HepG2 (cell line): ENCODE measurements around the gene TTLL6. TPM values are rescaled to one million over a fixed set of nuclear protein-coding genes. Genes with fewer than 3 reads are reported as not detected.

Experiments
- ARNT2 ChIP-seq: sonication (generic); formaldehyde crosslinking; IDR thresholded peaks from 2 replicates; pipeline ENCODE4 v1.8.0; 2022; ENCODE audit warnings: mild to moderate bottlenecking, low read depth, missing genetic modification reagents, moderate library complexity
- FOXA3 ChIP-seq: IDR thresholded peaks from 2 replicates; pipeline ENCODE4 v1.6.1; 2016; ENCODE audit warnings: missing genetic modification reagents, missing compliant biosample characterization
- HMGXB4 ChIP-seq, 2 experiments: sonication (generic) in 1 of 2; formaldehyde crosslinking in 1 of 2; IDR thresholded peaks; 2 replicates each; pipeline versions ENCODE4 v1.4.0 to v1.6.1; 2018 to 2020; ENCODE audit warnings: missing genetic modification reagents in 2 of 2, borderline replicate concordance in 1 of 2, low read depth in 1 of 2, mild to moderate bottlenecking in 1 of 2, missing biosample characterization in 1 of 2
- HOMEZ ChIP-seq: IDR thresholded peaks from 2 replicates; pipeline ENCODE4 v1.6.1; 2016; ENCODE audit warnings: low read depth
- MIER2 ChIP-seq: IDR thresholded peaks from 2 replicates; pipeline ENCODE4 v1.6.1; 2016; ENCODE audit warnings: missing biosample characterization, missing genetic modification reagents
- PATZ1 ChIP-seq: sonication (generic); formaldehyde crosslinking; IDR thresholded peaks from 2 replicates; pipeline ENCODE4 v1.4.0; 2020; ENCODE audit warnings: missing genetic modification reagents
- RAD21 ChIP-seq: fragments of 450-650 bp; formaldehyde crosslinking; IDR thresholded peaks from 2 replicates; pipeline ENCODE4 v1.5.0; 2020; ENCODE audit warnings: mild to moderate bottlenecking
- SMC3 ChIP-seq: IDR thresholded peaks from 2 replicates; pipeline ENCODE4 v1.6.1; 2011; ENCODE audit warnings: low read length, improper control_type of control experiment
- STAG1 ChIP-seq: sonication (generic); formaldehyde crosslinking; IDR thresholded peaks from 2 replicates; pipeline ENCODE4 v1.4.0; 2020; ENCODE audit warnings: missing genetic modification reagents
- TEAD3 ChIP-seq: optimal IDR thresholded peaks from 2 replicates; pipeline ENCODE3; 2016; ENCODE audit warnings: borderline replicate concordance
- YEATS2 ChIP-seq: sonication (generic); formaldehyde crosslinking; IDR thresholded peaks from 2 replicates; pipeline ENCODE4 v1.4.0; 2020; ENCODE audit warnings: missing genetic modification reagents, borderline replicate concordance
- ZBTB25 ChIP-seq: IDR thresholded peaks from 2 replicates; pipeline ENCODE4 v1.6.1; 2018; ENCODE audit warnings: missing genetic modification reagents
- ZFP62 ChIP-seq: sonication (generic); formaldehyde crosslinking; IDR thresholded peaks from 2 replicates; pipeline ENCODE4 v1.4.0; 2020; ENCODE audit warnings: missing genetic modification reagents
- ZNF576 ChIP-seq: sonication (generic); formaldehyde crosslinking; IDR thresholded peaks from 2 replicates; pipeline ENCODE4 v1.4.0; 2020; ENCODE audit warnings: mild to moderate bottlenecking, missing genetic modification reagents
- ZNF614 ChIP-seq: IDR thresholded peaks from 2 replicates; pipeline ENCODE4 v1.6.1; 2018; ENCODE audit warnings: missing biosample characterization, missing genetic modification reagents, inconsistent platforms, borderline replicate concordance
- ZSCAN31 ChIP-seq: sonication (generic); formaldehyde crosslinking; IDR thresholded peaks from 2 replicates; pipeline ENCODE4 v1.5.0; 2020; ENCODE audit warnings: low read depth, mild to moderate bottlenecking, missing genetic modification reagents
- polyA plus RNA-seq, 8 experiments: library from polyadenylated mRNA; depleted of rRNA in 3 of 8; stranded (reverse) in 7 of 8; unstranded in 1 of 8; fragments of >200 nt; fragmentation: Illumina TruSeq in 4 of 8; extraction: Trizol in 4 of 8; gene quantifications; 2 replicates each; pipeline versions ENCODE4 v1.2.1 to v1.2.3, GENCODE V29; 2011 to 2016; ENCODE audit warnings: low read depth in 4 of 8, missing spikeins in 1 of 8, mixed read lengths in 1 of 8; ENCODE audit not compliant: insufficient read depth in 1 of 8
- total RNA-seq, 5 experiments: library from RNA; depleted of rRNA; stranded (reverse); fragments of >200 nt; fragmentation: Illumina TruSeq; extraction: Trizol; gene quantifications; 2 replicates each; pipeline ENCODE4 v1.2.3, GENCODE V29; 2016; ENCODE audit warnings: low read depth in 1 of 5

TTLL6 gene
- total and polyA plus RNA-seq, 2 of the 13 experiments (the other 11 are each of a cell fraction or from before 2014, with no cell fraction given) = 0.04 to 0.08 TPM

GRCh38 chr17:48814504-48814903 is 2.5 kb downstream of the TTLL6 start (continued):
- TF ChIP-seq ZNF576 (peak; percentile 54; the same call in 1 of the 2 replicates), ZBTB25 (CRISPR knock-in tag) (0 out of 2 replicates have a peak, but pooled peaks have one; percentile 38), ARNT2 (no peak), ZNF614 (CRISPR knock-in tag) (peak; percentile 66; the same call in 1 of the 2 replicates), YEATS2 (CRISPR knock-in tag) (0 out of 2 replicates have a peak, but pooled peaks have one; percentile 24), FOXA3 (0 out of 2 replicates have a peak, but pooled peaks have one; percentile 33), ZSCAN31 (CRISPR knock-in tag) (0 out of 2 replicates have a peak, but pooled peaks have one; percentile 35), HMGXB4 (CRISPR knock-in tag; IDR thresholded peaks at IDR 0.05; ENCODE audit: borderline replicate concordance in 1 of 2, low read depth in 1 of 2) (0 out of 4 replicates have a peak, but pooled peaks of 1 of the 2 experiments have one; percentile 57), TEAD3 (CRISPR knock-in tag) (no peak), MIER2 (CRISPR knock-in tag) (peak; percentile 26; the same call in 1 of the 2 replicates), HOMEZ (CRISPR knock-in tag) (0 out of 2 replicates have a peak, but pooled peaks have one; percentile 20), ZFP62 (CRISPR knock-in tag) (no peak), RAD21 (CRISPR knock-in tag) (peak; percentile 83), PATZ1 (0 out of 2 replicates have a peak, but pooled peaks have one; percentile 8), SMC3 (peak; percentile 97), STAG1 (CRISPR knock-in tag) (peak; percentile 82)
- TF ChIP-seq, all 625 proteins: peak for 23
